ENCODE results near the gene KDM6B. TPM values are rescaled to one million over a fixed set of nuclear protein-coding genes. Genes with fewer than 3 reads are reported as not detected.

KDM6B gene
- total RNA-seq, 5 donors from 2014 or later (not counting 1 experiment from before 2014, with no cell fraction given) = 87.3 to 180 (median 108) TPM

GRCh38 chr17:7797976-7798375, 36.0 kb upstream of the KDM6B start:
- no peak overlapping the region for H3K27ac Mint-ChIP-seq
- peaks cover 4 to 19% of the 10 kb centered on the region in 2 donors for H3K27me3 Mint-ChIP-seq
- H3K9me3 Mint-ChIP-seq = no peaks in the 10 kb centered on the region
- CTCF ChIA-PET = no interaction called here
- Histone ChIP-seq H3K9me3 (no peaks in the 10 kb centered on the region), H3K4me1 (ENCODE audit: control insufficient read depth in 1 of 2, extremely low read depth in 1 of 2, insufficient read depth in 2 of 2, low read length in 2 of 2) (no peaks in the 10 kb centered on the region), H3K27me3 (replicated peaks in 1 of 2; ENCODE audit: control insufficient read depth in 2 of 2, extremely low read depth in 1 of 2, insufficient read depth in 2 of 2, low read length in 1 of 2) (peaks cover 0 to 38% of the 10 kb centered on the region in 2 experiments), H3K27ac (ENCODE audit: low read length) (no peak overlapping the region), H3K4me3 (ENCODE audit: control insufficient read depth in 1 of 2, extremely low read depth in 1 of 2, low read length in 1 of 2) (no peak overlapping the region), H3K36me3 (ENCODE audit: control insufficient read depth in 2 of 2, extremely low read depth in 1 of 2, insufficient read depth in 1 of 2, low read length in 1 of 2) (no peaks in the 10 kb centered on the region)
- no peaks in the 10 kb centered on the region for H3K4me1 Mint-ChIP-seq
- no peak for DNase-seq
- H3K36me3 Mint-ChIP-seq = no peaks in the 10 kb centered on the region
- WGBS (ENCODE audit: insufficient coverage) = 91% methylated on average over 10 of the region's 13 CpGs
- no peak for ATAC-seq (replicated peaks in 1 of 4)
- POLR2A ChIA-PET = no interaction called here
- H3K4me3 Mint-ChIP-seq = no peak overlapping the region

- Histone ChIP-seq H3K9me3 (no peaks in the 10 kb centered on the region), H3K27ac (ENCODE audit: low read length) (no peak overlapping the region), H3K27me3 (replicated peaks in 1 of 2; ENCODE audit: control insufficient read depth in 2 of 2, extremely low read depth in 1 of 2, insufficient read depth in 2 of 2, low read length in 1 of 2) (peaks cover 0 to 39% of the 10 kb centered on the region in 2 experiments), H3K4me3 (ENCODE audit: control insufficient read depth in 1 of 2, extremely low read depth in 1 of 2, low read length in 1 of 2) (no peak overlapping the region), H3K4me1 (ENCODE audit: control insufficient read depth in 1 of 2, extremely low read depth in 1 of 2, insufficient read depth in 2 of 2, low read length in 2 of 2) (no peaks in the 10 kb centered on the region), H3K36me3 (ENCODE audit: control insufficient read depth in 2 of 2, extremely low read depth in 1 of 2, insufficient read depth in 1 of 2, low read length in 1 of 2) (no peaks in the 10 kb centered on the region)
- DNase-seq (no peak), ATAC-seq (replicated peaks in 1 of 4) (no peak)
- POLR2A ChIA-PET = no interaction called here
- Mint-ChIP-seq H3K4me1 (no peaks in the 10 kb centered on the region), H3K36me3 (no peaks in the 10 kb centered on the region), H3K27me3 (peaks cover 6 to 26% of the 10 kb centered on the region in 2 donors), H3K4me3 (no peak overlapping the region), H3K27ac (no peak overlapping the region), H3K9me3 (no peaks in the 10 kb centered on the region)
- CTCF ChIA-PET = no interaction called here
- WGBS (ENCODE audit: insufficient coverage) = 75% methylated on average over 13 of the region's 13 CpGs
Measured at GRCh38 chr17:7798839-7799238, 35.2 kb upstream of the KDM6B start.

DNA sequence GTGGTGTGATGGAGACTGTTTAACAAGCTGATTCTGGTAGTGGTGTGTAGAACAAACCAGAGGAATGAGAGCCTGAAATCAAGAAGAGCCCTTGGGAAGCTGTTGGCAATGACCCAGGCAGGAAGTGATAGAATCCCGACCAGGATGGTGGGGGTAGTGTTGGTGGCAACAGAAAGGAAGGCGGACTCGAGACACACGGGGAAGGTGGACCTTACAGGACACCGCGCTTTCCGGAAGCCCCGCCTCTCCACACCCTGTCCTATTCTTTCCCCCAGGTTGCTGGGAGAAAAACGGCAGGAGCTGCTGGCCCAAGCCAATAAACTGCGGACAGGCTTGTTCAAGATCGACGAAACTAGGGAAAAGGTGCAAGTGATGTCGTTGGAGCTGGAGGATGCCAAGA, 30.0 kb upstream of the KDM6B start:
- POLR2A ChIA-PET = no interaction called here
- Histone ChIP-seq H3K4me1 (ENCODE audit: control insufficient read depth in 1 of 2, extremely low read depth in 1 of 2, insufficient read depth in 2 of 2, low read length in 2 of 2) (no peaks in the 10 kb centered on the region), H3K9me3 (no peaks in the 10 kb centered on the region), H3K27ac (ENCODE audit: low read length) (no peak overlapping the region), H3K36me3 (ENCODE audit: control insufficient read depth in 2 of 2, extremely low read depth in 1 of 2, insufficient read depth in 1 of 2, low read length in 1 of 2) (no peaks in the 10 kb centered on the region), H3K27me3 (replicated peaks in 1 of 2; ENCODE audit: control insufficient read depth in 2 of 2, extremely low read depth in 1 of 2, insufficient read depth in 2 of 2, low read length in 1 of 2) (peaks cover 0 to 39% of the 10 kb centered on the region in 2 experiments), H3K4me3 (ENCODE audit: control insufficient read depth in 1 of 2, extremely low read depth in 1 of 2, low read length in 1 of 2) (no peak overlapping the region)
- no peak for DNase-seq
- Mint-ChIP-seq H3K9me3 (no peaks in the 10 kb centered on the region), H3K36me3 (no peaks in the 10 kb centered on the region), H3K4me3 (no peak overlapping the region), H3K27ac (no peak overlapping the region), H3K4me1 (no peaks in the 10 kb centered on the region), H3K27me3 (peaks cover 6 to 30% of the 10 kb centered on the region in 2 donors)
- WGBS (ENCODE audit: insufficient coverage) = 40% methylated on average over 2 of the region's 13 CpGs
- no peak for ATAC-seq (replicated peaks in 1 of 4)
- CTCF ChIA-PET = interaction anchor here in 1 of 2 donors (0.6 kb wide), 1 partner anchor 21 kb away, joined by 3 read pairs; no protein-coding TSS in a partner anchor

GRCh38 chr17:7806587-7806986, 27.4 kb upstream of the KDM6B start:
- Mint-ChIP-seq H3K27me3 (peaks cover 11 to 28% of the 10 kb centered on the region in 2 donors), H3K36me3 (no peaks in the 10 kb centered on the region), H3K4me1 (peaks cover 3 to 9% (median 7%) of the 10 kb centered on the region in 3 donors), H3K9me3 (no peaks in the 10 kb centered on the region), H3K27ac (no peak overlapping the region), H3K4me3 (no peak overlapping the region)
- DNase-seq (no peak), ATAC-seq (replicated peaks in 1 of 4) (no peak)
- no peak overlapping the region for H3K27ac ChIP-seq (ENCODE audit: low read length)
- peaks cover 0 to 42% of the 10 kb centered on the region in 2 experiments for H3K27me3 ChIP-seq (replicated peaks in 1 of 2; ENCODE audit: control insufficient read depth in 2 of 2, extremely low read depth in 1 of 2, insufficient read depth in 2 of 2, low read length in 1 of 2)
- WGBS (ENCODE audit: insufficient coverage) = 68% methylated on average over 3 of the region's 6 CpGs
- no peaks in the 10 kb centered on the region for H3K9me3 ChIP-seq
- no peak overlapping the region for H3K4me3 ChIP-seq (ENCODE audit: control insufficient read depth in 1 of 2, extremely low read depth in 1 of 2, low read length in 1 of 2)
- CTCF ChIA-PET = no interaction called here
- H3K36me3 ChIP-seq (ENCODE audit: control insufficient read depth in 2 of 2, extremely low read depth in 1 of 2, insufficient read depth in 1 of 2, low read length in 1 of 2) = no peaks in the 10 kb centered on the region
- POLR2A ChIA-PET = no interaction called here
- no peaks in the 10 kb centered on the region for H3K4me1 ChIP-seq (ENCODE audit: control insufficient read depth in 1 of 2, extremely low read depth in 1 of 2, insufficient read depth in 2 of 2, low read length in 2 of 2)

DNA sequence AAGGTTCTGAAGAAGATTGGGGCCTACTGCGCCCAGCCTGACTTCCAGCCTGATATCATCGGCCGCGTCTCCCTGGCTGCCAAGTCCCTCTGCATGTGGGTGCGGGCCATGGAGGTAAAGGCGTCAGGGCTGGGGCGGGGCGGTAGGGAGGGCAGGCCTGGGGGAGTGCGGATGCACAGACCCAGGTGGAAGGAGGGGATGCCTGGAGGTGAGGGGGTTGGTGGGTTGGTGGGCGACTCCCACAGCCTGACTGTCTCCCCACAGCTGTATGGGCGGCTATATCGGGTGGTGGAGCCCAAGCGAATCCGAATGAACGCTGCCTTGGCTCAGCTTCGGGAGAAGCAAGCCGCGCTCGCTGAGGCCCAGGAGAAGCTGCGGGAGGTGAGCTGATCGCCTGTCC, 26.8 kb upstream of the KDM6B start:
- DNase-seq = no peak
- no peak for ATAC-seq (replicated peaks in 1 of 4)
- CTCF ChIA-PET = no interaction called here
- H3K27me3 ChIP-seq (replicated peaks in 1 of 2; ENCODE audit: control insufficient read depth in 2 of 2, extremely low read depth in 1 of 2, insufficient read depth in 2 of 2, low read length in 1 of 2) = peaks cover 0 to 38% of the 10 kb centered on the region in 2 experiments
- H3K9me3 ChIP-seq = no peaks in the 10 kb centered on the region
- no peak overlapping the region for H3K4me3 ChIP-seq (ENCODE audit: control insufficient read depth in 1 of 2, extremely low read depth in 1 of 2, low read length in 1 of 2)
- Mint-ChIP-seq H3K4me1 (peaks cover 3 to 9% (median 7%) of the 10 kb centered on the region in 3 donors), H3K36me3 (no peaks in the 10 kb centered on the region), H3K4me3 (no peak overlapping the region), H3K27me3 (peaks cover 11 to 29% of the 10 kb centered on the region in 2 donors), H3K9me3 (no peaks in the 10 kb centered on the region), H3K27ac (no peak overlapping the region)
- H3K4me1 ChIP-seq (ENCODE audit: control insufficient read depth in 1 of 2, extremely low read depth in 1 of 2, insufficient read depth in 2 of 2, low read length in 2 of 2) = no peaks in the 10 kb centered on the region
- no peak overlapping the region for H3K27ac ChIP-seq (ENCODE audit: low read length)
- POLR2A ChIA-PET = no interaction called here
- WGBS (ENCODE audit: insufficient coverage) = 97% methylated on average over 10 of the region's 21 CpGs
- H3K36me3 ChIP-seq (ENCODE audit: control insufficient read depth in 2 of 2, extremely low read depth in 1 of 2, insufficient read depth in 1 of 2, low read length in 1 of 2) = no peaks in the 10 kb centered on the region

DNA sequence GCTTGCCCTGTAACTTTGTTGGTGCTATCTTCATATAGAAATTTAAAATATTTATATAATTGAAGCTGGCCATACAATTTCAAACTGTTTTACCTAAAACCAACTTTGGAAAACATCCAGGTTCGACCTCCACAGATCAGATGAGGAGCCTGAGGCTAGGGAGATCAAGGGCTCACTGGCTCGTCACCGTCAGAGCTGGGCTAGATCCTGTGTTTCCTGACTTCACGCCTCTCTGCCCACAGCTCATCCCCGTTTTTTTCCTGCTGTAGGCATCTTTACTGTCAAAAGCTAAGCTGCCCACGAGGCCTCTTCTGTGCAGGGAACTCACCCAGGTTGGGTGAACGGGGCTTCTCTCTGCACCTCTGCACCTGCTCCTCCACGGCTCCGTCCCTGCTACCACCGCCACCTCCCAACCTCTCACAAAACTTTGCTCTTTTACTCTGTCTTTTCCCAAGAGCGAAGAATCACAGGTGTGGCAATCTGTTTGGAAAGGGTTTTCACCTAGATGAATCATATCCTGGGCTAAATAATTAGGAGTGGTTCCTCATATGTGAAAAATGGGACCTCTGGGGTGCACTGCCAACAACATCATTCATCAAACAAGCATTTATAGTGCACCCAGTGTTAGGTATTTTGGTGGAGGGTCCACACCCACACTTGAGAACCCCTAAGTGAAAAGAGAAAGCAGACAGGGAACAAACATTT, 24.8 kb upstream of the KDM6B start:
- no peak overlapping the region for H3K4me3 Mint-ChIP-seq
- H3K27me3 Mint-ChIP-seq = peaks cover 4 to 17% of the 10 kb centered on the region in 2 donors
- no peaks in the 10 kb centered on the region for H3K4me1 ChIP-seq (ENCODE audit: control insufficient read depth in 1 of 2, extremely low read depth in 1 of 2, insufficient read depth in 2 of 2, low read length in 2 of 2)
- H3K9me3 ChIP-seq = no peaks in the 10 kb centered on the region
- no peaks in the 10 kb centered on the region for H3K36me3 Mint-ChIP-seq
- ChIA-PET POLR2A (no interaction called here), CTCF (interaction anchor here in 1 of 2 donors (0.6 kb wide), 1 partner anchor 167 kb away, joined by 4 read pairs; no protein-coding TSS in a partner anchor)
- H3K27me3 ChIP-seq (replicated peaks in 1 of 2; ENCODE audit: control insufficient read depth in 2 of 2, extremely low read depth in 1 of 2, insufficient read depth in 2 of 2, low read length in 1 of 2) = peaks cover 0 to 29% of the 10 kb centered on the region in 2 experiments
- no peak overlapping the region for H3K27ac Mint-ChIP-seq
- DNase-seq = no peak
- no peak overlapping the region for H3K27ac ChIP-seq (ENCODE audit: low read length)
- no peaks in the 10 kb centered on the region for H3K9me3 Mint-ChIP-seq
- WGBS (ENCODE audit: insufficient coverage) = 70% methylated on average over 5 of the region's 11 CpGs
- no peak overlapping the region for H3K4me3 ChIP-seq (ENCODE audit: control insufficient read depth in 1 of 2, extremely low read depth in 1 of 2, low read length in 1 of 2)
- no peak for ATAC-seq (replicated peaks in 1 of 4)
- H3K36me3 ChIP-seq (ENCODE audit: control insufficient read depth in 2 of 2, extremely low read depth in 1 of 2, insufficient read depth in 1 of 2, low read length in 1 of 2) = no peaks in the 10 kb centered on the region
- peaks cover 3 to 9% (median 7%) of the 10 kb centered on the region in 3 donors for H3K4me1 Mint-ChIP-seq

Data from T-cell (primary cell).